Lower lobe of right lung (tissue), 2 donors: ENCODE results near the gene RGL1. TPM values are rescaled to one million over a fixed set of nuclear protein-coding genes. Genes with fewer than 3 reads are reported as not detected.

Experiments used
- ATAC-seq, 2 donors: fragments of 200-7000 bp; cut with Tn5 transposase; one replicate each; pipeline ENCODE4 v1.9.1; 2020 to 2022; ENCODE audit warnings: mild to moderate bottlenecking in 2 of 2, moderate library complexity in 2 of 2
- DNase-seq: peaks from one replicate; pipeline ENCODE4 v3.0.0-alpha.2; 2020
- H3K27ac ChIP-seq: fragments of 200-600 bp; one replicate; pipeline ENCODE4 v1.8.0; 2022
- H3K27me3 ChIP-seq: fragments of 200-600 bp; one replicate; pipeline ENCODE4 v1.8.0; 2022; ENCODE audit warnings: low read depth
- H3K36me3 ChIP-seq: fragments of 200-600 bp; one replicate; pipeline ENCODE4 v1.8.0; 2022; ENCODE audit warnings: mild to moderate bottlenecking
- H3K4me1 ChIP-seq: fragments of 200-600 bp; one replicate; pipeline ENCODE4 v1.8.0; 2022
- H3K4me3 ChIP-seq: fragments of 200-600 bp; one replicate; pipeline ENCODE4 v1.8.0; 2022; ENCODE audit warnings: mild to moderate bottlenecking
- H3K9me3 ChIP-seq: fragments of 200-600 bp; one replicate; pipeline ENCODE4 v1.8.0; 2022
- intact Hi-C: fragments of 100-400 bp; cut with DNase I; formaldehyde crosslinking; loops from one replicate; pipeline ENCODE4 v1.11.0; 2022
- total RNA-seq: library from RNA; stranded (reverse); fragmentation: NEBNext Ultra II Directional; extraction: Animal tissue kit (Norgen Biotek cat#: 25700); gene quantifications from one replicate; pipeline ENCODE4 v1.2.1, GENCODE V29; 2021
- TF ChIP-seq, protein P1 (sequence below): fragments of 200-600 bp; IDR thresholded peaks from one replicate; pipeline ENCODE4 v1.8.0; 2022; ENCODE audit warnings: antibody characterized with exemption, mild to moderate bottlenecking
- donor health status: DM: no; HTN: yes; CAD: no; lungs with severe emphysema.

RGL1 gene
- total RNA-seq, 1 donor from 2014 or later, result 37.6 TPM

DNA sequence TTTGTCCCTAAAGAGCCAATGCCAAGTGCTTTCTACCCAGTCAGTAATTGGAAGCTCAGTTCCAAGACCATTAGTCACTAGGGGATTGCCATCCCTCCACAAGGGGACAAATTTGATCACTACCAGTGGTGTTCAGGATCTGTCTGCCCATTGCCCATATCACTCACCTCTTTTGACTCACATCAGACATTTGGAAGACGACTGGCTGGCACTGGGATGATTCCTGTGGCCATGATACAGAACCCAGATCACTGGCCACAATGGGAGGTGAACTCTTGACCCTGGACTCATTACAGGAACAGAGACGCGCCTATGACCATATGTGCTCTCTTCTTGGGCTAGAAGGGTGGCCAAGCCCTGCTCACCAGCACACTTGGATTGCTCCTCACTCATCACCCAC, 161.6 kb downstream of the RGL1 start:
- DNase-seq (no peak), ATAC-seq (no peak)
- Histone ChIP-seq H3K4me1 (no peaks in the 10 kb centered on the region), H3K36me3 (no peaks in the 10 kb centered on the region), H3K27me3 (no peaks in the 10 kb centered on the region), H3K4me3 (no peak overlapping the region), H3K27ac (no peak overlapping the region), H3K9me3 (no peaks in the 10 kb centered on the region)
- TF ChIP-seq, protein P1, sequence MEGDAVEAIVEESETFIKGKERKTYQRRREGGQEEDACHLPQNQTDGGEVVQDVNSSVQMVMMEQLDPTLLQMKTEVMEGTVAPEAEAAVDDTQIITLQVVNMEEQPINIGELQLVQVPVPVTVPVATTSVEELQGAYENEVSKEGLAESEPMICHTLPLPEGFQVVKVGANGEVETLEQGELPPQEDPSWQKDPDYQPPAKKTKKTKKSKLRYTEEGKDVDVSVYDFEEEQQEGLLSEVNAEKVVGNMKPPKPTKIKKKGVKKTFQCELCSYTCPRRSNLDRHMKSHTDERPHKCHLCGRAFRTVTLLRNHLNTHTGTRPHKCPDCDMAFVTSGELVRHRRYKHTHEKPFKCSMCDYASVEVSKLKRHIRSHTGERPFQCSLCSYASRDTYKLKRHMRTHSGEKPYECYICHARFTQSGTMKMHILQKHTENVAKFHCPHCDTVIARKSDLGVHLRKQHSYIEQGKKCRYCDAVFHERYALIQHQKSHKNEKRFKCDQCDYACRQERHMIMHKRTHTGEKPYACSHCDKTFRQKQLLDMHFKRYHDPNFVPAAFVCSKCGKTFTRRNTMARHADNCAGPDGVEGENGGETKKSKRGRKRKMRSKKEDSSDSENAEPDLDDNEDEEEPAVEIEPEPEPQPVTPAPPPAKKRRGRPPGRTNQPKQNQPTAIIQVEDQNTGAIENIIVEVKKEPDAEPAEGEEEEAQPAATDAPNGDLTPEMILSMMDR, result no peak
- intact Hi-C loops, result no loop called here

DNA sequence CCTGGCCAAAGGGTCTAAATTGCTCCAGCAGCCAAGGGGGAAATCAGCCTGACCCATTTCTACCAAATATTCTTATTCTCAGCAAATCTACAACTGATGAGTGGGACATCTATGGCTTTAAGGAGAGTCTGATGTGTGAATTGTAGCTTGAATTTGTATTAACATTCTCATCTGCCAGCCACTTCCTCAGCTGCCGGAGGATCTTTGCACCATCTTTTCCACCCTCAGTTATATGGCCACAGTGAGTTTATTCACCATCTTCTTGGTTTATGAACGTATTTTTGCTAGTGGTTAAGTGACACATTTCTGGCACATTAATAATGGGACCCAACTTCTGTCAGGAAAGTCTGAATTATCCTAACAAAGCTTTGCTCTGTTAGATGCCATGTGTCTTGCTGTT, 163.0 kb downstream of the RGL1 start:
- Histone ChIP-seq H3K27ac (no peak overlapping the region), H3K36me3 (no peaks in the 10 kb centered on the region), H3K4me3 (no peak overlapping the region), H3K9me3 (no peaks in the 10 kb centered on the region), H3K4me1 (no peaks in the 10 kb centered on the region), H3K27me3 (no peaks in the 10 kb centered on the region)
- intact Hi-C loops, result no loop called here
- ATAC-seq (no peak), DNase-seq (no peak)
- TF ChIP-seq, protein P1, result no peak

DNA sequence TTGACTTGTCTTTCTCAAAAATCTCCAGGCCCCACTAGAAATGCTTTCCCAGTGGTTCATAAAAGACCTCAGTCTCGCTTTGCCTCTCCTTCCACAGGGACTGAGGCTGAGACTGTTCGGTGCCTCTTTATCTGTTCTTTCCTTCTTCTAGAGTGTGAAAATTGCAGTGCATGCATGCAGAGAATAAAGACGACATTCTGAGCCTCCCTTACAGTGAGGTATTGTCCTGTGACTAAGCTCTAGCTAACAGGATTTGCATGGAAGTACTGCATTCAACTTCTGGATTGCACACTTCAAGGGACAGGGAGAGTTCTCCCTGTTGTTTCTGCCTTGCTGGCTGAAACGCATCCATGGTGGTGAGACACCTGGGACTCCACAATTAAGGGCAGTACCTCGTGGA, 163.5 kb downstream of the RGL1 start:
- ATAC-seq, result no peak
- TF ChIP-seq, protein P1, result no peak
- no peaks in the 10 kb centered on the region for H3K36me3 ChIP-seq
- intact Hi-C loops, result no loop called here
- H3K4me1 ChIP-seq, result no peaks in the 10 kb centered on the region
- H3K27me3 ChIP-seq, result no peaks in the 10 kb centered on the region
- no peak for DNase-seq
- H3K9me3 ChIP-seq, result no peaks in the 10 kb centered on the region
- no peak overlapping the region for H3K27ac ChIP-seq
- H3K4me3 ChIP-seq, result no peak overlapping the region

DNA sequence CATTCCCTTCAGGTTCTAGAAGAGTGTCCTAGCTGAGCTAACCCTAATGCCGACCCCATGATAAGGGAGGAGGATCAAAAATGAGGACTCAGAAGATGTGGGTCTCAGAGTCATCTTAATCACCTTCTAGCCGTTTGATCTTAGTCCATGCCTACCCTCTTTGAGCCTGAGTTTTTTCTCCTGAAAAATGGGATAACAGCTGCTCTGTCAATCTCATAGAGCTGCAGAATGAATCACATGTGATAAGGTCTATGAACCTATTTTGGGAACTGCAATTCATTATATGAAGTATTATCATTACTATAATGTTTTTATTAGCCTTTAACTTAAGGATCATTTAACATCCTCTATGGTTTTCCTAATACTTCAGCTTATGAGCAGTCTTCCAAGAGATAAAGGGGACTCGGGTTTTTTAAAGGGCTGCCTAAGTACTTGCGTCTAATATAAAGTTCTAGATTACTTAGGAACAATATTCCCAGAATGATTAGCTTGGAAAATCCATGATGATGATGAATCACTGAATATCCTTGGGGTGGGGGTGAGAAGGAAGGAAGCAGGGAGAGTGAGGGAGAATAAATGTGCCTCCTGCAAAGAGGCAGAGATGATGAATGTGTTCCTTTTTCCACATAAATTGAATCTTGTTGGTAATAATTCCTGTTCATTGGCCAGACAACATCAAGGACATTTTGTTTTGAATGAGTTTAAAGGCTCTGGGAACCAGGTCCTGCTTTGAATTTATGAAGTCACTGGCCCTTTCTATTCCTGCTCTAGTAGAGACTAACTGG, 165.8 kb downstream of the RGL1 start:
- no peaks in the 10 kb centered on the region for H3K4me1 ChIP-seq
- H3K4me3 ChIP-seq, result no peak overlapping the region
- no peaks in the 10 kb centered on the region for H3K27me3 ChIP-seq
- no peaks in the 10 kb centered on the region for H3K36me3 ChIP-seq
- DNase-seq (no peak), ATAC-seq (no peak)
- intact Hi-C loops, result no loop called here
- H3K9me3 ChIP-seq, result no peaks in the 10 kb centered on the region
- H3K27ac ChIP-seq, result no peak overlapping the region
- TF ChIP-seq, protein P1, result no peak

DNA sequence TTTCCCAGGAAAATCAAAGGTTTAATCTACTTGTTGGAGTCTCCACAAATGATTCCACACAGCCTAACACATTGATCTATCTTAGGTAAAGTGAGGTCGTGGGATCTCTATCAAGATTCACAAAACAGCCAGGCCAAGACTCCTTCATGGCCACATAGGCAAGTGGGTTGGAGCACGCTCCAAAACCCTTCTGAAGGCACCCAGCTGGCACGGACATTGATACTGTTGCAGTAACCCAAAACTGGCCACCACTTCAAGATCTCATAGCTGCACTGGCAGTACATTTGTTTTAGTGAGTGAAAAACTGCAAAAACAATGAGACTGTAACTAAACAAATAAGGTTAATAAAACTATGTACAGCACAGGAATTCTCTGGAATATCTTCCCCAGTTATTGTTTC, 170.7 kb downstream of the RGL1 start:
- Histone ChIP-seq H3K4me3 (no peak overlapping the region), H3K27me3 (no peaks in the 10 kb centered on the region), H3K9me3 (no peaks in the 10 kb centered on the region), H3K4me1 (no peaks in the 10 kb centered on the region), H3K27ac (no peak overlapping the region), H3K36me3 (no peaks in the 10 kb centered on the region)
- DNase-seq (no peak), ATAC-seq (no peak)
- intact Hi-C loops, result no loop called here
- TF ChIP-seq, protein P1, result no peak
